Activated naive CD8-positive, alpha-beta T cell treated with anti-CD3 and anti-CD28 coated beads, Interleukin-2, amount 50 U/mL, for 24 hours (primary cell): ENCODE measurements around the gene RAD51B.
"Not testable (repeated sequence)": the region's sequence is repeated elsewhere in the genome, so short reads cannot be mapped to it uniquely, and the experiment has no call there.

Source experiments
- ATAC-seq: fragments of 150-1000 bp; cut with Tn5 transposase; one replicate; pipeline ENCODE4 v1.10.0; 2021
- DNase-seq: peaks from one replicate; pipeline ENCODE4 v3.0.0; 2021
- H3K27ac Mint-ChIP-seq: one replicate; pipeline ENCODE4 v1.8.0; 2021; ENCODE audit warnings: mild to moderate bottlenecking, mixed read lengths
- H3K27me3 Mint-ChIP-seq: one replicate; pipeline ENCODE4 v1.8.0; 2021; ENCODE audit warnings: mixed read lengths
- H3K36me3 Mint-ChIP-seq: one replicate; pipeline ENCODE4 v1.8.0; 2021; ENCODE audit warnings: low read depth, mixed read lengths
- H3K4me1 Mint-ChIP-seq: one replicate; pipeline ENCODE4 v1.8.0; 2021; ENCODE audit warnings: mixed read lengths
- H3K4me3 Mint-ChIP-seq: one replicate; pipeline ENCODE4 v1.8.0; 2021; ENCODE audit warnings: mild to moderate bottlenecking, moderate library complexity, mixed read lengths
- H3K9me3 Mint-ChIP-seq: one replicate; pipeline ENCODE4 v1.8.0; 2021; ENCODE audit warnings: mixed read lengths

The RAD51B gene

DNA sequence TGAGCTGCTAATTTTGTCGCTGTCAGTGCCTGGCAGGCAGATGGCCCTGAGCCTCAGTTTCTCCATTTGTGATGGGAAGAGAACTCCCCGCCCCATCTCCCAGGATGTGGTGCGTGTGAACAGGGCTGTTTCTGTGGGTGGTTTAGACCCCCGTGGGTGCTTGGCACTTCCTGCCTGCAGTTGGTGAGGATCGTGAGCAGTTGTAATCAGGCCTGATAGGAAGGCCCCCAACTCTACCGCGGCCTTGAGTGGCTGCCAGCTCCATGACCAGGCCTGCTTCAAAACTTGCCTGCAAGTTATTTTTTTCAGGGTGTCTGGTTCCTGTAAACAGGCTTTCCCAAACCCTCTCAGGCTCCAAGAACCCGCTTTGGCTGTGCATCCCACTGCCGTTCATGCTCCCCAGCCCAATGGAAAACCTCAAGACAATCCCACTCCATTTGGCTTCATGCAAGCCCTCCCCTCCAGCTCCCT is 834.9 kb downstream of the RAD51B start:
- Mint-ChIP-seq H3K36me3 (no peaks in the 10 kb centered on the region), H3K27ac (no peak overlapping the region), H3K9me3 (no peaks in the 10 kb centered on the region), H3K27me3 (no peaks in the 10 kb centered on the region), H3K4me3 (no peak overlapping the region), H3K4me1 (peaks cover 14% of the 10 kb centered on the region)
- DNase-seq (no peak), ATAC-seq (no peak)

DNA sequence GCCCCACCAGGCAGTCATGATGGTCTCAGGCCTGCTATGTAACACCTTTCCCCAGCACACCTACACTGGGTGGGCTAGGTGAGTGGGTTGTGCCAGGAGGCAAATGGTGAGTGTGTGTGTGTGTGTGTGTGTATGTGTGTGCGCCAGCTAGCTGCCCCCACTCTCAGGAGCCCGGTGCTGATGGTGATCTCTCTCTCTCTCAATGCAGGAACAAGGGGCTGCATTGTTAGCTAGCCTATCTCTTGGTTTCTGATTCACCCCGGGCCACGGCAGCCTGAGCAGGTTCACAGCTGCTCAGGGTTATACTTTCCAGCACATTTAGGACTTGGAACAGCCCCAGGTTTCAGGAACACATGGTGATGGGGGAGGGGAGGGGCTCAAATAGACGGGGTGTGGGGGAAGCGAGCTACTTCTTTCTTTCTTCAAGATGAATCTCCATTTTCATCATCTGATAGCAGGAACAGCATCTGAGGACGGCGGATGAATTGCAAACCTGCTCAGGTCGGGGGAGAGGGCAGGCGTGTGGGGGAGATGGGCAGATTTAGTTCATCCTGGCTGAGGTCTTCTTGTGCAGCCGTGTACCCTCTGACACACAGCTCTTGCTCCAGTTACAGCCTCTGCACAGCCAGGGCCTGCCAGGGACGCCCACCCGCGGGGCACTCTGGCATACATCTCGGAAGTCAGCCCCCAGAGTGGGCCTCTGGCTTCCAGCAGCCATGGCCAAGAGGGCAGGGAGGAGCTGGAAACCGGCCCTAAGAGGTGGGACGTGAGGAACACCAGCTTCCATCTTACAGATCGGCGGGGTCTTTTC is 835.6 kb downstream of the RAD51B start:
- Mint-ChIP-seq H3K4me3 (no peak overlapping the region), H3K27ac (no peak overlapping the region), H3K27me3 (no peaks in the 10 kb centered on the region), H3K9me3 (no peaks in the 10 kb centered on the region), H3K36me3 (no peaks in the 10 kb centered on the region), H3K4me1 (peaks cover 14% of the 10 kb centered on the region)
- DNase-seq (no peak), ATAC-seq (no peak)

DNA sequence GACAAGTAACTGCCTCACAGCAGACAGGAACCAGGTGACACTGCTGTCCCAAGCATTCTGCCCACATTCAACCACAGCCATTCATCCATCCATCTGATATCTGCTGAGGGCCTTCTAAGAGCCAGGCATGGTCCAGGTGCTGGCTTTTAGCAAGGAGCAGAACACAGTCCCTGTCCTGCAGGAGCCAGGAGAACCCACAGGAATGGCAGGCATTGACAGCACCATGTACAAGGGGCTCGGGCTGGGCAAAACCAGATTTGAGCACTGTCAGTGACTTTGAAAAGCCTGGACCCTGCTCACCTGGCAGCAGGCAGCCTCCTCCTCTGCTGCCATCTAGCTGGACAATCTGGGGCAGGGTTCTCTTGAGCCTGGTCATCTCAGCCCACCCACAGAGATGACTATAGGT is 836.3 kb downstream of the RAD51B start:
- DNase-seq: no peak
- Mint-ChIP-seq H3K27me3 (no peaks in the 10 kb centered on the region), H3K36me3 (no peaks in the 10 kb centered on the region), H3K9me3 (no peaks in the 10 kb centered on the region), H3K4me3 (no peak overlapping the region), H3K4me1 (peaks cover 19% of the 10 kb centered on the region), H3K27ac (no peak overlapping the region)
- ATAC-seq: no peak

DNA sequence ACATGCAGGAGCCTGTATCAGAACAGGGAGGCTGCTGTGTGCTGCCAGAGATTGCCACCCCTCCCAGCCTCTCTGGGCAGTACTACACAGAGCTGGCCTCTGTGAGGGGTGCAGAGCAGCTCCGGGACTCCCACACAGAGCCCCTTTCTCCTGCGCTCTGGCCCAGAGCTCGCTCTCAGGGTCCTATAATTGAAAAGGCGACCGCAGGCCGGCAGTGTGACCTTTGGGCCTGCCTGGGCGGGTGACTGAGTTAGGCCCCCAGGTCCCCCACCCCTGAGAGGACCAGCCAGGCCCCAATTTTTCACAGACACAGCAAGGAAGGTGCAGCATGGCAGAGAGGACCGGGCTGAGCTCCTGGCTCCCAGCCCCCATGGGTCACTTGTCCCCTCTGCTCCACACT is 836.9 kb downstream of the RAD51B start:
- DNase-seq (no peak), ATAC-seq (no peak)
- no peaks in the 10 kb centered on the region for H3K36me3 Mint-ChIP-seq
- H3K4me1 Mint-ChIP-seq: peaks cover 22% of the 10 kb centered on the region
- H3K9me3 Mint-ChIP-seq: no peaks in the 10 kb centered on the region
- H3K4me3 Mint-ChIP-seq: no peak overlapping the region
- no peak overlapping the region for H3K27ac Mint-ChIP-seq
- H3K27me3 Mint-ChIP-seq: no peaks in the 10 kb centered on the region

DNA sequence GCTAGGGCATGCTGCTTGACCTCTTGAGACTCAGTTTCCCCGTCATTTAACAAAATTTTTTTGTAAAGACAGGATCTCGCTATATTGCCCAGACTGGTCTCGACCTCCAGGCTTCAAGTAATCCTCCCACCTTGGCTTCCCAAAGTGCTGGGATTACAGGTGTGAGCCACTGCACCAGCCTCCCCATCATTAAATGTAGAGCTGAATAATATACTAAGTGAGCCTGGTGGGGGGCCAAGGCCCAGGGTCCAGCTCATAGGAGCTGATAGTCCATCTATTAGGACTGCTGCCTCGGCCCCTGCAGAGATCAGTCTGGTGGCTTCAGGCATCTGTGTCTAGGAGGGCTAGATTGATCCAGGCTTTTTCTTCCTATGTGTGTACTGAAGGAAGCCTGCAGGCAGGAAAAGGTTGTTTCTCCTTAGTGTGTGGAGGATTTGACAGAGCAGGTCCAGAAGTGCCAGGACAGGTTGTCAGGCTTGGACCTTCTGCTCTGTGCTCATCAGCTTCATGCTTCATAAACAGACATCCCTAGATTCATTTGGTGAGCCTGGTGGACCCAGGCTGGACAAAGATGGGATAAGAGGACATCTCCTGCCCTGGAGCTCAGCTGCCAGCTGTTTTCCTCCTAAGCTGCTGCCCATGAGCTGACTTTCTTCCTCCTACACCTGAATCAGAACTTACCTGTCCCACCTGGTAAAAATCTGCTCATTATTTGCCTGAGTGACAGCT is 837.9 kb downstream of the RAD51B start:
- DNase-seq (no peak), ATAC-seq (no peak)
- Mint-ChIP-seq H3K36me3 (no peaks in the 10 kb centered on the region), H3K27me3 (peaks cover 5% of the 10 kb centered on the region), H3K4me1 (peaks cover 31% of the 10 kb centered on the region), H3K9me3 (no peaks in the 10 kb centered on the region), H3K4me3 (no peak overlapping the region), H3K27ac (no peak overlapping the region)

DNA sequence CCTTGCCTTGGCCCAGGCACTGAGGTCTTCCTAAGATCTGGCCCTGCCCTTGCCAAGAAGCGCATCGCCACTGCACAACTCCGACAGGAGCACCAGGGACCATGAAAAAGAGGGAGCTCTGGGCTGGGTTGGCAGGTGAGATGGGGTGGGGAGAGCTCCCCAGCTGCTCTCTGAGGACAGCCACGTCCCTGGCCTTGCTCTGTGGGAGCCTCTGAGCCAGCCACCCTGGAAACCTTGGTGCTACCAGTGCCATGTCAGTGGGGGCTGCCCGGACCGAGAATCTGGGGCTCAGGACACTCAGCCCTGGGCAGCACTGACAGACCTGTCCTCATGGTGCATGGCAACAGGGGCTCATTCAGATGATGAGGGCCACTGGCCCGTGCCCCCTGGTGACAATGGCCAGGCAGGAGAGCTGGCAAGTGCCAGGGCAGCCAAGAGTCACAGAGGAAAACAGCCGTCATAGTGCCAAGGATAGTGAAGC is 838.5 kb downstream of the RAD51B start:
- no peak for DNase-seq
- H3K36me3 Mint-ChIP-seq: no peaks in the 10 kb centered on the region
- peaks cover 5% of the 10 kb centered on the region for H3K27me3 Mint-ChIP-seq
- peaks cover 37% of the 10 kb centered on the region for H3K4me1 Mint-ChIP-seq
- H3K4me3 Mint-ChIP-seq: no peak overlapping the region
- no peaks in the 10 kb centered on the region for H3K9me3 Mint-ChIP-seq
- no peak overlapping the region for H3K27ac Mint-ChIP-seq
- no peak for ATAC-seq

DNA sequence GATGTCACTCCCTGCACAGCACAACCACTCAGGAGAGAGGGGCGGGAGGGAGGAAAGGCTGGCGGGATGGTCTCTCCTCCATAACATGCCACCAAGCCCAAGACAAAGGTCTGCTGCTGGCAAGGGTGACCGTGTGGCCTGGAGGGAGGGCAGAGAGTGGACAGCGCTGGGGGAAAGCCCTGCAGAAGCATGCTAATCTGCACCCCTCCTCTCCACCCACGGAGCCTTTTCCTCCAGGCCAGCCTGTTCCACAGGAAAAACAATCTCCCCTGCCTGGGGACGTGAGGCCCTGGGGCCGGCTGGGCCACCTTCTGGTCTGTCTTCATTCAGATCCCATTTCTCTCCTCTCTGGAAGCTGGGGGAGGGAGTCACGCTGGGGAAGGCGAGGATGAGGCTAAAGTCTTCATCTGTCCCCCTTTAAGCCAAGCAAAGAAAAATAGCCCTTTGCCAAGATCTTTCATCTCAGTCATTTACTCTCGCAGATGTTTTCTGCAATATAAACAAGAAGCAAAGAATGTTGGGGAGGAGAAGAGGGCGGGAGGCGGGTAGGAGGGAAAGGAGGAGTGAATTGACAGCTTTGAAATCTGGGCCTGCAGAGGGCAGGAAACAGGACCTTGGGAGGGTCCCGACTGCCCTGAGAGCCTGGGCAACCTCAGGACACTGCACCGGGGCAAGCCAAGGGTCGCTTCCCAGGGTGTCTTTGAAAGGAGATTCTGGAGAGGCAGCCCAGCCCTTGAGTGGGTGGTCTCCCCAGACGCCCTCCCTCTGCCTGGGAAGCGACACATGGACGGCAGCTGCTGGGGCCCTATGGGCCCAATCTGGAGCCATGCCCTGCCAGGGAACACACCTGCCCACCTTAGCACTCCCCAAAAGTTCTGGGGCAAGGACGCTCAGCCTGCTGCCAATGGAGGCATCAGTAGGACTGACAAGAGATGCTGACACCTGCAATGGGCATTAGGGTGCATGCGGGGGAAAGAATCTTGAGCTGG is 839.7 kb downstream of the RAD51B start:
- no peaks in the 10 kb centered on the region for H3K9me3 Mint-ChIP-seq
- H3K4me1 Mint-ChIP-seq: peaks cover 44% of the 10 kb centered on the region
- no peak overlapping the region for H3K4me3 Mint-ChIP-seq
- H3K36me3 Mint-ChIP-seq: no peaks in the 10 kb centered on the region
- H3K27me3 Mint-ChIP-seq: peaks cover 5% of the 10 kb centered on the region
- no peak for DNase-seq
- H3K27ac Mint-ChIP-seq: no peak overlapping the region
- no peak for ATAC-seq

DNA sequence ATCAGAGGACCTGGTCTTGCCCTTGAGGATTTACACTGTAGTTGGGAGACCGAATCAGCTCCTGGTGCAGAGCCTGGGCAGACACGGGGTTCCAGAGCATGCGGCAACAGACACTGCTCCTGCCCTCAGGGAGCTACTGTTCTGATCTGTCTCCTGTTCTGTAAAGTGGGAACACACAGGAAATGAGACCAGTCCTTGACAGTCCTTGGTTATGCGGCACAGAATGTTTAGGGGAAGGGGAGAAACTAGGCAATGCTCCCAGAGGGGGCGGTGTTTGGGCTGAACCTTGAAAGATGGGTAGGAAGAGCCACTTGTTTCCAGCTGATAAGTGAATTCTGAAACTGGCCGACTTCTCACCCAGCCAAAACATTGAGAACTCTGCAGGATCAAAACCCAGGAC is 840.9 kb downstream of the RAD51B start:
- peaks cover 5% of the 10 kb centered on the region for H3K27me3 Mint-ChIP-seq
- H3K9me3 Mint-ChIP-seq: no peaks in the 10 kb centered on the region
- ATAC-seq: no peak
- H3K4me3 Mint-ChIP-seq: no peak overlapping the region
- H3K36me3 Mint-ChIP-seq: no peaks in the 10 kb centered on the region
- peaks cover 47% of the 10 kb centered on the region for H3K4me1 Mint-ChIP-seq
- no peak for DNase-seq
- H3K27ac Mint-ChIP-seq: no peak overlapping the region

DNA sequence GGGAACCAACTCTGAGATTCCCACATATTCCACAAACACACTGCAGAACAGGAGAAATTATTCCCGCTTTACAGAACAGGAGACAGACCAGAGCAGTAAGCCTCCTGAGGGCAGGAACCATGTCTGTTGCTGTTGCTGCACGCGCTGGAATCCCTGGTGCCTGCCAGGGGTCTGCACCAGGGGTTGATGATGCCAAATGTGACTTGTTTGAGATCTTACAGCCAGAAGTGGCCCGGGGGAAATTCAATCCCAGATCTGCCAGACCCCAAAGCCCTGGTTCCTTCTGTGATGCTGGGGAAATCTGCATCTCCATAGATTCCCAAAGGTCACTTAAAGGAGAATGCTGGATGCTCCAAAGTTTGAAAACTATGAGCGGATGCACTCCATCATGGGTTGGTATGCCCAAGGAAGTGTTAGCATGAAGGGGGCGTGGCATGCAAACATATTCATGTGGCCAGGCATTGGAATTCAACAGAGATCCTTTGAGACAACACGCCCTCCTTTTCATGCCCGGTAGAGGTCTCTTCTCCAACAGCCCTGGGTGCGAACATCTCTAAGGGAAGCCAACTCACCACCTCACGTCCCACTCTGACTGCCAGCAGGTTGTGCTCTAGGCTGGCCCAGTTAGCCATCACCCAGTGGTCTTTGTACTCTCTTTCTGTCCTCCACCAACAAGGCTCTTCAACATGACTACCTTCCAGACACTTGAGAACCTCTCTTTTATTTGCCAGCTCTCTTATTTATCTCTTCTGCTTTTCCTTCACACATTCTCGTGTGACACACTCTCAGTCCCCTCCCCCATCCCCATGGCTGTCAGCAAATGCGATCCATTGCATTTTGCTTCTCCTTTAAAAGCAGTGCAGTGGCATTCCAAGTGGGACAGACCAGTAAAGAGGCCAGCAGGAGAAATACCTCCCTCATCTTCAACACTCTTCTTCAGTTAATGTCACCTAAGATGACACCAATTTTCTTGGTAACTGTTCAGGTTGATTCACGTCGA is 841.9 kb downstream of the RAD51B start:
- H3K36me3 Mint-ChIP-seq: no peaks in the 10 kb centered on the region
- DNase-seq: no peak
- H3K4me1 Mint-ChIP-seq: peaks cover 55% of the 10 kb centered on the region
- peak overlapping the region; percentile 1 for H3K27ac Mint-ChIP-seq
- peaks cover 5% of the 10 kb centered on the region for H3K27me3 Mint-ChIP-seq
- H3K9me3 Mint-ChIP-seq: no peaks in the 10 kb centered on the region
- no peak overlapping the region for H3K4me3 Mint-ChIP-seq
- no peak for ATAC-seq

DNA sequence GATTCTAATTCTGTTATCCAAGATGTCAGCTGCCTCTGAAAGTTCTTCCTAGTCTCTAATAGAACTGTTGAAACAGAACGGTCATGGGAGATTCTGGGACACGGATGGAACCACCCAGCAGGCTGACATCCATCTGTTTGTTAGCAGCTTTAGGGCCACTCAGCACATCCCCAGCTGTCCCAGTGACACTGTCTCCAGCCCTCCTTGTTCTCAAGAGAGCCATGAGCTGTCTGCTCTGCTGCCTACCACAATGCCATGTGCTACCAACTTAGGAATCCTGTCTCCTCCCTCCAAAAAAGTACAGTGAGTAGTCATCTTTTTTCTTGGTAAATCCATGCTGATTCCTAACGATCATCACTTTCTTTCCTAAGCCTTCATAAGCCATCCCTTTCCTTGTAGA is 842.8 kb downstream of the RAD51B start:
- H3K27ac Mint-ChIP-seq: peak overlapping the region; percentile 5
- ATAC-seq: no peak
- H3K9me3 Mint-ChIP-seq: peaks cover 4% of the 10 kb centered on the region
- DNase-seq: no peak
- no peaks in the 10 kb centered on the region for H3K36me3 Mint-ChIP-seq
- H3K4me3 Mint-ChIP-seq: no peak overlapping the region
- H3K27me3 Mint-ChIP-seq: peaks cover 5% of the 10 kb centered on the region
- H3K4me1 Mint-ChIP-seq: peaks cover 59% of the 10 kb centered on the region

DNA sequence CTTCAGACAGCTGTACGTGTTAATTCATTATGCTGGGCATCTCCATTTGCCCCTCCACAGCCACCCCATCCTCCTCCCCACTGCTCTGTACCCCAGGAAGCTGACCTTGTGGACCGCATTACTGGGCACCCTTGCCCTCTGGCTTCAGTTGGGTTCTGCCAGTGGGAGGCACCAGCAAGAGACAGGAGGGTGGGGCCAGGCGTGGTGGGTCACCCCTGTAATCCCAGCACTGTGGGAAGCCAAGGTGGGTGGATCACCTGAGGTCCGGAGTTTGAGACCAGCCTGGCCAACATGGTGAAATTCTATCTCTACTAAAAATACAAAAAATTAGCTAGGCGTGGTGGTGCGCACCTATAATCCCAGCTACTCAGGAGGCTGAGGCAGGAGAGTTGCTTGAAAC is 843.2 kb downstream of the RAD51B start:
- peaks cover 59% of the 10 kb centered on the region for H3K4me1 Mint-ChIP-seq
- not testable (repeated sequence) for H3K36me3 Mint-ChIP-seq, DNase-seq, ATAC-seq, H3K27me3 Mint-ChIP-seq, H3K9me3 Mint-ChIP-seq
- H3K27ac Mint-ChIP-seq: peak overlapping the region; percentile 69
- H3K4me3 Mint-ChIP-seq: peak overlapping the region; percentile 47

DNA sequence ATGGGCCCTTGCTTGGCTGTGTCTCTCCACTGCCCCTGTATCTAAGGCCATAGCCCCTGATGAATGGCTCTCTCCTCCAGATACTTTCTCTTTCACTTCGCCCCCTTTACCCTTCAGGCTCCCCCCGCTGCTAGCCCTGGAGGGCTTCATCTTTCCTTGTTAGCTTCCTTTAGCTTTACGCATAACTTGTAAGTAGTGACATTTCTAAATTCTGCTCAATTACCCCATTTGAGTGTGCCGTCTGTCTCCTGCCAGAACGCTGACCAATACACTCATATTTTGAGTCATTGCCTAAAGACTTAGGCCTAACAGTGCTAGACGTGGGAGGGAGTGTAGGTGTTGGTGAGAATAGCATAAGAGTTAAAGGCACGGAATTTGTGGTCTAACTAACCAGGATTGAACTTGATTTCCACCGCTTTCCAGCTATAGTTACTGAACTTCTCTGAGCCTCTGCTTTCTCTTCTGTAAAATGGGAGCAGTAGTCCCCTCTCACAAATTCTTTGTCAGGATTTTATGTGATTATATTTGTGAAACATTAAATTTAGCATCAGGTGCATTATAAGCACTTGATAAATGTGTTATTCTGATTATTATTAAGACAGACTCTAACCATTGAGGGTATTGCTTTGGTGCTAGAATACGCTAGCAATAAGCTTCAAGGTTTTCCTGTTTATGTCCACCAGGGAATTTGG is 844.0 kb downstream of the RAD51B start:
- peak; percentile 60 for DNase-seq

DNA sequence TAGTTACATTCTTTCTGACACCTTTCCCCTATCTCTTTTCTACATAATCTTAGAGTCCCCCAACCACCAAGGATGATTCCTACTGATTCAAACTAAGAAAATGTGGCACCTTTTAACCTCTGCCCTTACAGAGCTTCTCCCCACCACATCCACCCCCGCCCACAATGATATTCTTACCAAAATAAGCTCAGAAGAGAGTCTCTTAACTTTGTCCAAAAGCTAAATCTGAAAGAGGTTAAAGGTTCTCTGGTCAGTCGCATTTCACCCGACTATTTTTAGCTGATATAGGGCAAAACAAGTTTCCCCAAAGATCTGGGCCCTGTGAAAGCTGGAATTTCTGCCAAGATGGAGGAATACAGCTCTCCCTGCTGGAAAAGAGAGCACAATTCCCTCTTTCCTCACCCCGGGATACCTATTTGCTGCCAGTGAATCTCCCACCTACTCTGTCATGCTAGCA is 844.7 kb downstream of the RAD51B start:
- Mint-ChIP-seq H3K9me3 (peaks cover 4% of the 10 kb centered on the region), H3K4me1 (peaks cover 59% of the 10 kb centered on the region)
- ATAC-seq: peak; percentile 82

More for the DNA sequence above, 844.0 kb downstream of the RAD51B start:
- H3K4me3 Mint-ChIP-seq: peak overlapping the region; percentile 47
- H3K27me3 Mint-ChIP-seq: peaks cover 5% of the 10 kb centered on the region
- H3K36me3 Mint-ChIP-seq: no peaks in the 10 kb centered on the region
- peaks cover 4% of the 10 kb centered on the region for H3K9me3 Mint-ChIP-seq
- peak; percentile 82 for ATAC-seq
- H3K4me1 Mint-ChIP-seq: peaks cover 59% of the 10 kb centered on the region
- H3K27ac Mint-ChIP-seq: peak overlapping the region; percentile 69

More for the DNA sequence above, 844.7 kb downstream of the RAD51B start:
- peaks cover 5% of the 10 kb centered on the region for H3K27me3 Mint-ChIP-seq
- DNase-seq: peak; percentile 39
- peak overlapping the region; percentile 69 for H3K27ac Mint-ChIP-seq
- H3K36me3 Mint-ChIP-seq: no peaks in the 10 kb centered on the region
- H3K4me3 Mint-ChIP-seq: peak overlapping the region; percentile 47
